H1 (cell line): ENCODE measurements around the gene C5orf24. TPM values are rescaled to one million over a fixed set of nuclear protein-coding genes. Genes with fewer than 3 reads are reported as not detected.

ENCODE experiments used
- ASH2L ChIP-seq: fragments of 200-600, 300-600 bp; sonication (generic); IDR thresholded peaks from one replicate; pipeline ENCODE4 v1.7.1; 2017; ENCODE audit warnings: low read length
- CHD2 ChIP-seq: IDR thresholded peaks from 2 replicates; pipeline ENCODE4 v1.6.1; 2012; ENCODE audit warnings: low read length, improper control_type of control experiment
- YY1 ChIP-seq: IDR thresholded peaks from 2 replicates; pipeline ENCODE4 v1.6.1; 2011; ENCODE audit warnings: low read depth, mild to moderate bottlenecking, low read length
- polyA plus RNA-seq, 7 experiments: library from polyadenylated mRNA; depleted of rRNA in 3 of 7; stranded (reverse) in 5 of 7; unstranded in 2 of 7; fragments of >200 nt in 5 of 7; fragments of 200-250 nt in 2 of 7; gene quantifications; 1 replicate in 5 of 7; 2 replicates in 1 of 7; 4 replicates in 1 of 7; pipeline versions ENCODE4 v1.2.1 to v1.2.3, GENCODE V29; 2011 to 2013; ENCODE audit warnings: missing spikeins in 2 of 7, mixed read lengths in 2 of 7
- total RNA-seq: library from RNA; stranded (reverse); fragmentation: NEBNext Ultra II Directional; extraction: Animal tissue kit (Norgen Biotek cat#: 25700); gene quantifications from 2 replicates; pipeline ENCODE4 v1.2.1, GENCODE V29; 2021

Gene C5orf24
- total and polyA plus RNA-seq, 2 of the 8 experiments (the other 6 are each of a cell fraction or from before 2014, with no cell fraction given) = 11.1 to 20.2 TPM

- no peak for TF ChIP-seq YY1
- TF ChIP-seq ASH2L = no peak
- no peak for TF ChIP-seq CHD2
Observed at GRCh38 chr5:134891473-134891872, 45.7 kb downstream of the C5orf24 start (continued).
